ENCODE measurements around the gene IL6. TPM values are rescaled to one million over a fixed set of nuclear protein-coding genes. Genes with fewer than 3 reads are reported as not detected.
"Not testable (repeated sequence)": the region's sequence is repeated elsewhere in the genome, so short reads cannot be mapped to it uniquely, and the experiment has no call there.

IL6 gene
- total and polyA plus RNA-seq, 9 of the 15 experiments (the other 6 are each of a cell fraction or from before 2014, with no cell fraction given): 0.76 to 2.9 (median 1.5) TPM

DNA sequence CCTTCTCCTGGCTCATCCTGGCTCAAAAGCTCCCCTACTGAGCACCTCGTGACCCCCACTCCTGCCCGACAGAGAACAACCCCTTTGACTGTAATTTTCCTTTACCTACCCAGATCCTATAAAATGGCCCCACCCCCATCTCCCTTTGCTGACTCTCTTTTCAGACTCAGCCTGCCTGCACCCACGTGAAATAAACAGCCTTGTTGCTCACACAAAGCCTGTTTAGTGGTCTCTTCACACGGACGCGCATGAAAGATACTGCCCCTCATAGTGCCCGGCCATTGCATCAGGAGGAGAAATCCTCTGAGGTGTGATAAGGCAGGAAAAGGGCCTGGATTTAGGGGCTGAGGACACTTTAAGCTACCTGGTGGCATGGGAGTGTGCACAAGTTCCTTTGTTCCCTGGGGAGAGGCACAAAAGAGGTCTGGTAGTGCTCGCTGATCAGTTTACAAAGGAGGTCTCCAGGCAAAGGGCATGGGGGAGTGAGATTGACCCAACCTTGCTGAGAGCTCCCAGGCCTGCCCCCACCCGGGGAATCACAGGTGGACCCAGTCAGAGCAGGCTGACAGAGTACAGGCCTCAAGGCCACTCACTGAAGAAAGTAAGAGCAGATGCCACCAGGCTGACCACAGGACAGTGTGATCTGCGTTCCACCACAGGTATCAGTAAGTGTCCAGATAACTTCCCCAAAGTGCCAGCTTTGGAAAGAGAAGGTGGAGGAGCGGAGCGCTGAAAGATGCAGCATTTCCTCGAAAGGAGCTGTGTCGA, 17.8 kb upstream of the IL6 start (continued):
- TF ChIP-seq, protein P1, sequence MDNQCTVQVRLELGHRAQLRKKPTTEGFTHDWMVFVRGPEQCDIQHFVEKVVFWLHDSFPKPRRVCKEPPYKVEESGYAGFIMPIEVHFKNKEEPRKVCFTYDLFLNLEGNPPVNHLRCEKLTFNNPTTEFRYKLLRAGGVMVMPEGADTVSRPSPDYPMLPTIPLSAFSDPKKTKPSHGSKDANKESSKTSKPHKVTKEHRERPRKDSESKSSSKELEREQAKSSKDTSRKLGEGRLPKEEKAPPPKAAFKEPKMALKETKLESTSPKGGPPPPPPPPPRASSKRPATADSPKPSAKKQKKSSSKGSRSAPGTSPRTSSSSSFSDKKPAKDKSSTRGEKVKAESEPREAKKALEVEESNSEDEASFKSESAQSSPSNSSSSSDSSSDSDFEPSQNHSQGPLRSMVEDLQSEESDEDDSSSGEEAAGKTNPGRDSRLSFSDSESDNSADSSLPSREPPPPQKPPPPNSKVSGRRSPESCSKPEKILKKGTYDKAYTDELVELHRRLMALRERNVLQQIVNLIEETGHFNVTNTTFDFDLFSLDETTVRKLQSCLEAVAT (IDR thresholded peaks at IDR 0.05): peak in 1 of 2 experiments; percentile 36; a peak in 1 of 4 replicates
- TF ChIP-seq ZNF57 (CRISPR knock-in tag; IDR thresholded peaks at IDR 0.05): 0 out of 2 replicates have a peak, but pooled peaks have one; percentile 43
- 0 out of 2 replicates have a peak, but pooled peaks have one; percentile 32 for TF ChIP-seq HDAC8 (tag; IDR thresholded peaks at IDR 0.05)
- TF ChIP-seq BCL6 (CRISPR knock-in tag; IDR thresholded peaks at IDR 0.05): peak; percentile 26; the same call in 1 of the 2 replicates
- not testable (repeated sequence) for TF ChIP-seq TOE1 (IDR thresholded peaks at IDR 0.05; ENCODE audit: borderline replicate concordance)
- 0 out of 2 replicates have a peak, but pooled peaks have one; percentile 38 for TF ChIP-seq TOE1 (CRISPR knock-in tag; IDR thresholded peaks at IDR 0.05; ENCODE audit: borderline replicate concordance, low read depth)
- TF ChIP-seq, protein P2, sequence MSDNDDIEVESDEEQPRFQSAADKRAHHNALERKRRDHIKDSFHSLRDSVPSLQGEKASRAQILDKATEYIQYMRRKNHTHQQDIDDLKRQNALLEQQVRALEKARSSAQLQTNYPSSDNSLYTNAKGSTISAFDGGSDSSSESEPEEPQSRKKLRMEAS (CRISPR knock-in tag; IDR thresholded peaks at IDR 0.05): peak; percentile 57; the same call in 1 of the 2 replicates
- 0 out of 2 replicates have a peak, but pooled peaks have one; percentile 25 for TF ChIP-seq MBD2 (IDR thresholded peaks at IDR 0.05; ENCODE audit: borderline replicate concordance, low read depth)
- TF ChIP-seq RBFOX2 (IDR thresholded peaks at IDR 0.05; ENCODE audit: low read depth, low read length): peak; percentile 10; the same call in 1 of the 2 replicates
- TF ChIP-seq ERF (CRISPR knock-in tag; IDR thresholded peaks at IDR 0.05): peak; percentile 14
- TF ChIP-seq BRD9 (IDR thresholded peaks at IDR 0.05; ENCODE audit: low read depth, partially characterized antibody): peak; percentile 9
- TF ChIP-seq, protein P3, sequence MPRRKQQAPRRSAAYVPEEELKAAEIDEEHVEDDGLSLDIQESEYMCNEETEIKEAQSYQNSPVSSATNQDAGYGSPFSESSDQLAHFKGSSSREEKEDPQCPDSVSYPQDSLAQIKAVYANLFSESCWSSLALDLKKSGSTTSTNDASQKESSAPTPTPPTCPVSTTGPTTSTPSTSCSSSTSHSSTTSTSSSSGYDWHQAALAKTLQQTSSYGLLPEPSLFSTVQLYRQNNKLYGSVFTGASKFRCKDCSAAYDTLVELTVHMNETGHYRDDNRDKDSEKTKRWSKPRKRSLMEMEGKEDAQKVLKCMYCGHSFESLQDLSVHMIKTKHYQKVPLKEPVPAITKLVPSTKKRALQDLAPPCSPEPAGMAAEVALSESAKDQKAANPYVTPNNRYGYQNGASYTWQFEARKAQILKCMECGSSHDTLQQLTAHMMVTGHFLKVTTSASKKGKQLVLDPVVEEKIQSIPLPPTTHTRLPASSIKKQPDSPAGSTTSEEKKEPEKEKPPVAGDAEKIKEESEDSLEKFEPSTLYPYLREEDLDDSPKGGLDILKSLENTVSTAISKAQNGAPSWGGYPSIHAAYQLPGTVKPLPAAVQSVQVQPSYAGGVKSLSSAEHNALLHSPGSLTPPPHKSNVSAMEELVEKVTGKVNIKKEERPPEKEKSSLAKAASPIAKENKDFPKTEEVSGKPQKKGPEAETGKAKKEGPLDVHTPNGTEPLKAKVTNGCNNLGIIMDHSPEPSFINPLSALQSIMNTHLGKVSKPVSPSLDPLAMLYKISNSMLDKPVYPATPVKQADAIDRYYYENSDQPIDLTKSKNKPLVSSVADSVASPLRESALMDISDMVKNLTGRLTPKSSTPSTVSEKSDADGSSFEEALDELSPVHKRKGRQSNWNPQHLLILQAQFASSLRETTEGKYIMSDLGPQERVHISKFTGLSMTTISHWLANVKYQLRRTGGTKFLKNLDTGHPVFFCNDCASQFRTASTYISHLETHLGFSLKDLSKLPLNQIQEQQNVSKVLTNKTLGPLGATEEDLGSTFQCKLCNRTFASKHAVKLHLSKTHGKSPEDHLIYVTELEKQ (CRISPR knock-in tag; IDR thresholded peaks at IDR 0.05): 0 out of 2 replicates have a peak, but pooled peaks have one; percentile 11
- TF ChIP-seq, protein P4, sequence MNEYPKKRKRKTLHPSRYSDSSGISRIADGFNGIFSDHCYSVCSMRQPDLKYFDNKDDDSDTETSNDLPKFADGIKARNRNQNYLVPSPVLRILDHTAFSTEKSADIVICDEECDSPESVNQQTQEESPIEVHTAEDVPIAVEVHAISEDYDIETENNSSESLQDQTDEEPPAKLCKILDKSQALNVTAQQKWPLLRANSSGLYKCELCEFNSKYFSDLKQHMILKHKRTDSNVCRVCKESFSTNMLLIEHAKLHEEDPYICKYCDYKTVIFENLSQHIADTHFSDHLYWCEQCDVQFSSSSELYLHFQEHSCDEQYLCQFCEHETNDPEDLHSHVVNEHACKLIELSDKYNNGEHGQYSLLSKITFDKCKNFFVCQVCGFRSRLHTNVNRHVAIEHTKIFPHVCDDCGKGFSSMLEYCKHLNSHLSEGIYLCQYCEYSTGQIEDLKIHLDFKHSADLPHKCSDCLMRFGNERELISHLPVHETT (CRISPR knock-in tag; conservative IDR thresholded peaks at IDR 0.05 in 1 of 2, IDR thresholded peaks at IDR 0.05 in 1 of 2): peak in 1 of 2 experiments; percentile 60; a peak in 1 of 4 replicates
- TF ChIP-seq MAZ (CRISPR knock-in tag; conservative IDR thresholded peaks at IDR 0.05 in 1 of 2, IDR thresholded peaks at IDR 0.05 in 1 of 2): peak in 1 of 2 experiments; percentile 65; a peak in 1 of 4 replicates
- TF ChIP-seq NFRKB (IDR thresholded peaks at IDR 0.05; ENCODE audit: low read depth): peak; percentile 77
